GM06990 (cell line): Measurements from ENCODE around the gene EN2.

Source experiments
- DNase-seq: peaks from one replicate; pipeline ENCODE4 v3.0.0-alpha.2; 2011; ENCODE audit not compliant: insufficient read length; ENCODE audit errors: extremely low read depth
- H3K27me3 ChIP-seq: replicated peaks from 2 replicates; pipeline ENCODE4 v1.6.0; 2011; ENCODE audit warnings: low read length; ENCODE audit not compliant: control insufficient read depth, insufficient read depth
- H3K36me3 ChIP-seq: 2 replicates; pipeline ENCODE4 v1.5.1; 2011; ENCODE audit warnings: low read length; ENCODE audit not compliant: control insufficient read depth, insufficient read depth
- H3K4me3 ChIP-seq: replicated peaks from 2 replicates; pipeline ENCODE4 v1.5.1; 2011; ENCODE audit warnings: low read depth, mild to moderate bottlenecking, control low read depth, low read length
- TF ChIP-seq, protein P1 (sequence below): IDR thresholded peaks from 2 replicates; pipeline ENCODE4 v1.5.1; 2011; ENCODE audit warnings: low read length, control low read depth, mild to moderate bottlenecking, inconsistent platforms; ENCODE audit not compliant: insufficient read depth, poor library complexity, severe bottlenecking

EN2 gene

GRCh38 chr7:155412416-155413253 is 45.3 kb upstream of the EN2 start:
- peak; percentile 38 for DNase-seq
- Histone ChIP-seq H3K4me3 (no peak overlapping the region), H3K27me3 (no peaks in the 10 kb centered on the region; the same call in 1 of the 2 replicates), H3K36me3 (no peaks in the 10 kb centered on the region)
- TF ChIP-seq, protein P1, sequence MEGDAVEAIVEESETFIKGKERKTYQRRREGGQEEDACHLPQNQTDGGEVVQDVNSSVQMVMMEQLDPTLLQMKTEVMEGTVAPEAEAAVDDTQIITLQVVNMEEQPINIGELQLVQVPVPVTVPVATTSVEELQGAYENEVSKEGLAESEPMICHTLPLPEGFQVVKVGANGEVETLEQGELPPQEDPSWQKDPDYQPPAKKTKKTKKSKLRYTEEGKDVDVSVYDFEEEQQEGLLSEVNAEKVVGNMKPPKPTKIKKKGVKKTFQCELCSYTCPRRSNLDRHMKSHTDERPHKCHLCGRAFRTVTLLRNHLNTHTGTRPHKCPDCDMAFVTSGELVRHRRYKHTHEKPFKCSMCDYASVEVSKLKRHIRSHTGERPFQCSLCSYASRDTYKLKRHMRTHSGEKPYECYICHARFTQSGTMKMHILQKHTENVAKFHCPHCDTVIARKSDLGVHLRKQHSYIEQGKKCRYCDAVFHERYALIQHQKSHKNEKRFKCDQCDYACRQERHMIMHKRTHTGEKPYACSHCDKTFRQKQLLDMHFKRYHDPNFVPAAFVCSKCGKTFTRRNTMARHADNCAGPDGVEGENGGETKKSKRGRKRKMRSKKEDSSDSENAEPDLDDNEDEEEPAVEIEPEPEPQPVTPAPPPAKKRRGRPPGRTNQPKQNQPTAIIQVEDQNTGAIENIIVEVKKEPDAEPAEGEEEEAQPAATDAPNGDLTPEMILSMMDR, result peak; percentile 85

DNA sequence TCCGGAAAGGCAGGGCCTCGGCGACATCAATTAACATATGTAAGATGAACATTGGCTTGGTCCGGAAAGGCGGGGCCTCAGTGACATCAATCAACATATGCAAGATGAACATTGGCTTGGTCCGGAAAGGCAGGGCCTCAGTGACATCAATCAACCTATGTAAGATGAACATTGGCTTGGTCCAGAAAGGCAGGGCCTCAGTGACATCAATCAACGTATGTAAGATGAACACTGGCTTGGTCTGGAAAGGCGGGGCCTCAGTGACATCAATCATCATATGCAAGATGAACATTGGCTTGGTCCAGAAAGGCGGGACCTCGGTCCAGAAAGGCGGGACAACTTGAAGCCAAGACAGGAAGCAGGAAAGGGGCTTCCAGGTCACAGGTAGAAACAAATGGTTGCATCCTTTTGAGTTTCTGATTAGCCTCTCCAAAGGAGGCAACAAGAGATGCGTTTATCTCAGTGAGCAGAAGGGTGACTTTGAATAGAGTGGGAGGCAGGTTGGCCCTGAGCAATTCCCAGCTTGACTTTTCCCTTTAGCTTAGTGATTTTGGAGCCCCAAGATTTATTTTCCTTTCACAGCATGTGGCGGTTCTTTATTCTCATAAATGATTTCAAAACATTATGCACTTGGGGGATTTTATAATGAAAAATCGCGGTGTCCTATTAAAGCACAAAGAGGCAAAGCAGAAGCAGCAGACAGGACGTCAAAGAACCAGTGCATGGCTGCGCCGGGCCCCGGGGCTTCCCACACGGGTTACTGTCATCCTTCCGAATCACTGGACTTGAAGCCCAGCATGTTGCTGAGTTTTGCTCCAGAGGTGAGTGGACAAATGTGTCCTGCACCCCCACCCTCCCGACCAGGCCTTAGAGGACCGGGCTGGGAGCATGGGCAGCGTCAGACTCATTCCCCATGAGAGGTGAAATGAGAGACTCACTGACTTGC is 43.1 kb upstream of the EN2 start:
- H3K27me3 ChIP-seq, result no peaks in the 10 kb centered on the region; the same call in 1 of the 2 replicates
- H3K36me3 ChIP-seq, result no peaks in the 10 kb centered on the region
- no peak overlapping the region for H3K4me3 ChIP-seq
- DNase-seq, result no peak
- TF ChIP-seq, protein P1, result no peak

DNA sequence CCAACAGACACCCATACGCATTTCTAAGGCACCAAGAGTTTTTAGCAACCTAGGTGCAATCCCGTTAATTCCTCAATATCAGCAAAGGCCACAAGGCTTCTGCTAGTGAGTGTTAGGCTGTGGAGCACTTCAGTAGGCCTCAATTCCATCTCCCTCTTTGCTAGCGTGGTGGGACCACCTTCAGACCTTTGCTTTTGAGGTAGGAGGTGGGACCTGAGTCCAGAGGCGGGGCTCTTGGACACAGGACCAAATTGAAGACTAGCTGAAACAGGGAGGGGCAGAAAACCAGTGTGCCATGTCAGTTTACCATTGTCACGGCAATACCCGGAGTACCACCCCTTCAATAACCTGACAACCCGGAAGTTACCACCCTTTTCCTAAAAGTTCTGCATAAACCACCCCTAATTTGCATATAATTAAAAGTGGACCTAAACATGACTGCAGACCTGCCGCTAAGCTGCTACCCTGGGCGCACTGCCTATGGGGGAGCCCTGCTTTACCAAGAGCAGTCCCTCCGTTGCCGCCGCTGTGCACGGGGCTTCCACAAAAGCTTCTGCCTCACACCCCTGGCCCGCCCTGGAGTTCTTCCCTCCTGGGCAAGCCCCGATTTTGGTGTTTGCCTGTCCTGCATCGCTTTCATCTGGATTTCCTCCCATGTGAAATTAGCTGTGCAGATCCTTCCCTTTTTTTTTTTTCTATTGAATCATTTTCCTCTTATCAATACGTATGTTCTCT is 41.1 kb upstream of the EN2 start:
- no peak overlapping the region for H3K4me3 ChIP-seq
- DNase-seq, result no peak
- TF ChIP-seq, protein P1, result no peak
- H3K27me3 ChIP-seq, result no peaks in the 10 kb centered on the region; the same call in 1 of the 2 replicates
- no peaks in the 10 kb centered on the region for H3K36me3 ChIP-seq

GRCh38 chr7:155418304-155418703 is 39.6 kb upstream of the EN2 start:
- TF ChIP-seq, protein P1, result no peak
- no peaks in the 10 kb centered on the region for H3K36me3 ChIP-seq
- no peak for DNase-seq
- no peak overlapping the region for H3K4me3 ChIP-seq
- H3K27me3 ChIP-seq, result no peaks in the 10 kb centered on the region; the same call in 1 of the 2 replicates

DNA sequence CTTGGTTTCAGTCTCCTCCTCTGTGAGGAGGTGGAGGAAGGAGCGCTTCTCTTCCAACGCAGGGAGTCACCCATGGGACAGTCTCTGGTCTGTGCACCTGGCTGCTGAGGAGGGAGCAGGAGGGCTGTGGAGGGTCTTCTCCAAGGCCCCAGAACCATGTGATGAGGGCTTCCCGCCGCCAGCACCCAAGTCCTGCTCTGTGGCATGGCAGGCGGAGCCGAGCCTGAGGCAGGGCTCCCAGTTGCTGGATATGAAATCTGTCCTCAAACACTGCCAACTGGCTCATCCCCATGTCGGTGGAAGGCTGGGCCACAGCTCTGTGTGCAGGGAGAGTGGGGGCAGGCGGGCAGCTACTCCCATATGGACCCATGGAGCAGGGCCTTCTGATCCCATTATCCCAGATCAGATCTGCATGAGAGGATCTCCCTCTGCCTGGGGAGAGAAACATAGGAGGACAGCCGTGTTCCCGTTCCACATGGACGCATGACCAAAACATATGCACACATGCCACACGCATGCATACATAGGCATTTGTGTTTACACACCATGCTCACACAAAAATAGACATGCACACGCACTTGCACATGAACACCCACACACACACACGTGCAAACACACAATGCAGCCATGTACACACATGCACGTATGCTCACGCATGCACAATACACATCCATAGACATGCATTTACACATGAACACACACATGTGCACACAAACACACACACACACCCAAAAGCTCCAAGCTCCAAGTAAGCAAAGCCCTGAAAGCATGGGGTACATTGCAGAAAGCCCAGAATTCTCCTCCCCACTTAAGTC is 38.8 kb upstream of the EN2 start:
- H3K27me3 ChIP-seq, result no peaks in the 10 kb centered on the region; the same call in none of the 2 replicates
- DNase-seq, result no peak
- H3K4me3 ChIP-seq, result no peak overlapping the region
- H3K36me3 ChIP-seq, result no peaks in the 10 kb centered on the region
- TF ChIP-seq, protein P1, result no peak
